CD1c-positive myeloid dendritic cell (primary cell): ENCODE results near the gene PLB1.

Source experiments
- DNase-seq: peaks from one replicate; pipeline ENCODE4 v3.0.0-alpha.2; 2016; ENCODE audit errors: extremely low spot score

PLB1 gene

DNA sequence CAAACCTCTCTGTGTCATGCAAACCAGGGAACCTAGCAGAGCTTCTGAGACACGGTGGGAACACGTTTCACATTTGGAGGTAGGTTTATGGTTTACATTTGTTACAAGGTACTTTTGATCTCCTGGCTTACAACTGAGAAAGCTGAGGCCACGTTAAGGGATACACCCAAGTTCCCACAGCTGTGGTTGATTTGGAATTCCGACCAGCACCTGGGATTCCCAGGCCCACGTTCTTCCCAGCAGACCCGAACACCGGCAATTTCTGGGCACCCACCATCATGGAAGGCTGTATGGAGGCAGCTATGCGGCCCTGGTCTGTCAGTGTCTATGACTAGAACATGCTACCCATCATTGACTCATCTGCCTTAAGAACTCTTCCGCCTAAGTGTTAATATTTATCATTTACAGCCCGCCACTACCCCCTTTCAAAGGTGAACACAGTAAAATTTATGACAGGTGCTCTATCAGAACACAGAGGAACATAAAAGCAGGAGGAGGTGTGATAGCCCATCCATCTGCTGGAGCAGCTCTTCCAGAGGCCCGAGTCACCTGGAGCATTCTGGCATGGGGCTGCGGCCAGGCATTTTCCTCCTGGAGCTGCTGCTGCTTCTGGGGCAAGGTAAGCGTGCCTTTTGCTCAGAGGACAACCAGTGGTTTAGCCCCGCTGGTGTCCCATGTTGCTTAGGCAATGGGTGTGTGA, at the start of gene PLB1:
TSS of gene PLB1 (plus strand) at position 510 of the 700 bp plus-strand sequence. CDS start at position 565, 55 bp downstream.
- no peak for DNase-seq

GRCh38 chr2:28446531-28446930, 49.3 kb upstream of the PLB1 start:
- DNase-seq, result peak; percentile 53

DNA sequence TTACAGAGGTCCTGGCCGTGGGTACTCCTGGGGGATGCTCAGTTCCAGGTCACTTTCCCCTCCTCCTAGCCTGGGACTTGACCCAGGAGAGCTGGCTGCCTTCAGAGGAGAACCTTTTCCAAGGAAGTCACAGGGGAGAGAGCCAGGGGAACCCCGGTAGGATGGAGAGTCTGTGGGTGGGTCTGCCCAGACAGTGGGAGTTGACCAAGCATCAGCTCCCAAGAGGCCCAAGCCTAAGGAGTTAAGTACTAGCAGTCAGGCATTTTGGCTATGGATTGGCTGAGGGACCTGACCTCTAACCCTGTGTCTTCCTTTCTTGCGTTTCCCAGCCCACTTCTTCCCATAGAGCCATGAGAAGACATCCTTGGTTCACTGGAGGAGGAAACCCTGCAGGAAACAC, 48.8 kb upstream of the PLB1 start:
- peak; percentile 49 for DNase-seq

GRCh38 chr2:28447943-28448792, 47.7 kb upstream of the PLB1 start:
- peak; percentile 96 for DNase-seq

DNA sequence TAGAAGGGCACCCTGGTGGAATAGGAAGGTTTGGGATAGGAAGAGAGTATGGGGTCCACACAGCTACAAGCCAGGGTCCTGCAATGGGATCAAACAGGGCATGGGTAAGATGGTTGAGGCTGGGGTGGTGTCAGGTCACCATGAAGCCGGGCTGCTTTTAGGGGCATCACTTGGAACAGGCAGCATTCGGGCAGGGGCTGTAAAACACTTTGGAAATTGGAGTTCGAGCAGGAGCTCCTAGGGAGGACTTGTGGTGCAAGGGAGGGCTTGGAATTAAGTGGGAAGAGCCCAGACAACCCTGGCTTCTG, 47.1 kb upstream of the PLB1 start:
- DNase-seq, result no peak

GRCh38 chr2:28449126-28449487, 46.8 kb upstream of the PLB1 start:
- DNase-seq, result no peak

DNA sequence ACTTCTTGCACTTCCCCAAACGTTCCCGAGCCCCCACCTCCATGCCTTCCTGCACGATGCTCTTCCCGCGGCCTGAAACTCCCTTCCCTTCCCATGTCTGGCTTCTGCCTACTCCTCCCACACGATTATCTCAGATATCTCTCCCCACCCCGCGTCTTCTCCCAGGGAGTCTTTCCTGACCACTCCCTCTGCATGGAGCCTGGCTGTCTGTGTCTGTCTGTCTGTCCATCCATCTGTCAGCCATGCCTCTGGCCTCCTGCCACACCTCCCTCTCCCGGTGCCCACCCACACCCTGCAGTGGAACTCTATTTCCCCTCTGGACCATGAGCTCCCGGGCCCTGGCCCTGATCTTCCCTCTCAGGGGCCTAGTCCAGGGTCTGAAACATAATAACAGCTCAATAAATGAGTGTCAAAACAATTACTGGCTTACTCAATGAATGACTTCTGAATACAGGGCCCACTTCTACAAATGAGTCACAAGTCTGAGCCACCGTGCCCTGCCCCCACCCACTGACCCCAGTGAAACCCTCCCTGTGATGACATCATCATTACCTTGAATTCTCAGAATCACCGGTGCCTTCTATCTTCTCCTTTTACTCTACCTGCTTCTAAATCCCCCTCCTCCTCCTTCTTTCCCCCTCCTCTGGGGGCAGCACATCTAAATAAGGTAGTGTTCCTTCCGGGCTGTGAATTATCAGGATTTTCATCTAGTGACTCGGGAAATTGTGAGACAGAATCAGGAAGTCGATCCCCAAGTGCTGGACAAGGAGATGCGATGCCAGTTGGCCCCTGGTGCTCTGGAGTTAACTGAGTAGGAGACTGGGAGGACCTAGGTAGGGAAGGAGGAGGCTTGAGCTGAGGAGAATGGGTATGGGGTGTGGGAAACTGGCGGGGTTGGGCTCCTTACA, 46.1 kb upstream of the PLB1 start:
- DNase-seq, result peak; percentile 84

- DNase-seq, result no peak
Measured at GRCh38 chr2:28450901-28451565, 44.8 kb upstream of the PLB1 start.

DNA sequence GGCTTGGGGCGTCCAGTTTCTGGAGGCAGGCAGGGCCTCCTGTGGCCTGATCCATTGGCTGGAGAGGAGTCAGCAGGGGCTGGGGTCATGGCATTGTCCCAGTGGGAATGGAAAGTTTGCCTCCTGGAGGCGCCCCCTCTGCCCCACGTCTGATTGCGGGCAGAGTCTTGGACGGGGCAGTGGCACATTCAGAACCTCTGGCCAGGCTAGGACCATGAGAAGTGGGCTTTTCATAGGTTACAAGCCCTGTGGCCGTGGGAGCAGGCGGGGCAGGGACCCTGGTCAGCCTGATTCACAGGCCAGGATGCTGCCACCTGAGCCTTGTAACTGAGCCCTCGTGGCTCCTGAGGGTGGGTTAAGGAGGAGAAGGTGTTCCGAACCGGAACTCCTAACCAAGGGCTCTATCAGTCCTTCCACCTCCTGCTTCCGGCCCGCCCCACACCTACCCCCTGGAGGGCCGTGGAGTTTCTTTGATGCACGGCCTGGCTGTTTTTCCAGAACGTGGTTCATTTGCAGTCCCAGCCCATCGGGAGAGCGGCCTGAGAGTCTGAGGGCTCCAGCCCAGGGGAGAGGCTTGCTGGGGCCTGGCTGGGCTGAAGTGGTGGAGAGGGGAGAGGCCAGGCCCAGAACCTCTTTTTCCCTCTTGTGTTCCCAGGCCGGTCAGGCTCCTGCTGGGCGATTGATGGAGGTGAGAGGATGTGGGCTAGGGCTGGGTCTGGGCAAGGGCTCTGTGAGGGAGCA, 43.9 kb upstream of the PLB1 start:
- DNase-seq, result no peak

GRCh38 chr2:28452534-28453081, 43.3 kb upstream of the PLB1 start:
- DNase-seq, result peak; percentile 86

DNA sequence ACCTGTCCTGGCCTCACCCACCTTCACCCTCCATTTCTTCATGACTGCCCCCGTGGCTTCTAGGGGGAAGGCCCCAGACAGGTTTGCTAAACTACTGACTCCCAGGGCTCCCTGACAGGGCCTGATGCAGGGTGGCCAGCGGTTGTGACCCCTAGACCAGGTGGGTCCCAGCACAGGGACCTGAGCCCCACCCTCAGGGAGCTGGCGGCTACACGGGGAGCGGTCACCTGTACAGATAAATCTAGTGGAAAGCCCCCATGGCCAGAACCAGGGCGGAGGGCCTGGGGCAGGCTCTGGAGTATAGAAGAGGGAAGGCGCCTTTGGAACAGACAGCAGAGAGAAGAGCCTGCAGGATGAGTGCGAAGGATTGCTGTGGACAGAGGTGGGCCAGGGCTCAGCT, 42.5 kb upstream of the PLB1 start:
- DNase-seq, result no peak

DNA sequence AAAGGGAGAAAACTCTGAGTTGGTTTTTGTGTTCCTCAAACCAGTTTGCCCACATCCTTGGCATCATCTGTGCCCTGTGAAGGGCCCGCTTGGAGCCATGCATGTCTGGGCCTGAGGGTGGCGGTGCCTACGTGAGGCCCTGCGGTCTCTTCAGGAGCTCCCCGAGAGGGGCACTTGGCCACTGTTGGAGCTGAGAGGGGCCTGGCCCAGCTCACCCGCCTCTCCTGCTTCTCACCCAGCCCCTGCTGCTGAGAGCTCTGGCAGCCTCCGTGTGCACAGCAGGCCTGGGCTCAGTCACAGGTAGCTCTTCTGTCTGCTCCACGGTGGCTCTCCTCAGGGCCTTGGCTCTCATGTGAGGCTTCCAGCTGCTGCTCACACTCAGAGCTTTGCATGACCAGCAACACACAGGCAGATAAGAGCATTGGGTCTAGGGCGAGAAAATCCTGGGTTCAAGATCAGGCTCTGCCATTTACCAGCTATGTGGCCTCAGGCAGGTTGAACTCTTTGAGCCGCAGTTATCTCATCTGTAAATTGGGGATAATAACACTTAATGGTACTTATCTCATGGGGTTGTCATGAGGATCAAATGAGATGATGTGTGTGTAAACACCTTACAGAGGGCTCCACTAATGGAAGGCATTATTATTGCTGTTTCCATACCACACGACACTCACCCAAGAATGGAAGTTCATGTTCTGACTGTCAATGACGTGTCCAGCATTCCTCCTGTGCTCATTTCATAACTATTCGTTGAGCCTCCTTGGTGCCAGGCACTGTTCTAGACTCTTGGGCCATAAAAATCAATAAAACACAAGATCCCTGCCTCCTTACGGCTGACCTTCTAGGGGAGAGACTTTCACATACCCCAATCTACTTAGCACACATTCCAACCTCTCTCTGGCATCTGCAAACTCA, 41.6 kb upstream of the PLB1 start:
- DNase-seq, result no peak

- DNase-seq, result no peak
Measured at GRCh38 chr2:28457237-28457636, 38.6 kb upstream of the PLB1 start.

- no peak for DNase-seq
Measured at GRCh38 chr2:28461056-28461455, 34.8 kb upstream of the PLB1 start.

DNA sequence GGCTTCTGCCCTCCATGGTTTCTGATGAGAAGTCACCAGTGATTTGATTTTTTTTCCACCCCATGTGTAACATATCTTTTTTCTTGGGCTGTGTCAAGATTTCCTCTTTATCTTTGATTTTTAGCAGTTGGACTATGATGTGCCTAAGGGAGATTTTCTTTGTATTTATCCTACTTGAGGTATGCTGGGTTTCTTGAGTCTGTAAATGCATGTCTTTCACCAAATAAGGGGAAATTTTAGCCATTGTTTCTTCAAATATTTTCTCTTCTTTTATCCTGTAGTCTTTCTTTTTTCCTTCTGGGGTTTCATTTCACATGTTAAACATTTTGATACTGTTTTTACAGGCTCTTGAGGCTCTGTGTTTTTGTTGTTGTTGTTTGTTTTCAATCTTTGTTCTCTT, 33.7 kb upstream of the PLB1 start:
- no peak for DNase-seq

DNA sequence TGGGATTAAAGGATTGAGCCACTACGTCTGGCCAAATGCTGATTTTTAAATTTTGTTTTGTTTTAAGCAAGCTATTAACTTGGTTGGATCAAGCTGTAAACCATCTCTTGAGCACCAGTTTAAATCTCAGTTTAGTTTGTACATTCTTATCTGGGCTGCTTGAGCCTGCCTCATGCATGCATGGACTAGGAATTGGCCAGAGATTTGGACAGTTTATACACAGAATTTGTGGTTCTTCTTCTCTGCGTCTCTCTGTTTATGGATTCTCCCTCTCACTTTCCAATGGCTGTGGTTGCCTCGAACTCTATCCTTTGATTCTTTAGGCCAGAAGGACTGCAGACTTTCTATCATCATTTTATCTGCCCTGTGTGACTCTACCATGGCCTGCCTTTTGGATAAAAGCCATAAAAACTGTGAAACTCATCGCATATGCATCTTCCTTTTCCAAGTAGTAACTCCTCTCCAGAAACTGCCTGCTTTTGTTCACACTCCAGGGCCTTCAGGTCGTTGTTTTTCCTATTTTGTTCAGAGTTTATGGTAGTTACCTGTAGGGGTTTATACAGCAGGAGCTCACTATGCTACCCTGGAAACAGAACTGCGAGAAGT, 32.5 kb upstream of the PLB1 start:
- no peak for DNase-seq

- DNase-seq, result peak; percentile 62
Measured at GRCh38 chr2:28463893-28464292, 32.0 kb upstream of the PLB1 start.

- no peak for DNase-seq
Measured at GRCh38 chr2:28465148-28465885, 30.5 kb upstream of the PLB1 start.

GRCh38 chr2:28469304-28469703, 26.6 kb upstream of the PLB1 start:
- peak; percentile 29 for DNase-seq
